ENCODE results near the gene GFRA4. TPM values are rescaled to one million over a fixed set of nuclear protein-coding genes. Genes with fewer than 3 reads are reported as not detected.

Gene GFRA4
- total RNA-seq, 1 experiment from 2014 or later = not detected

- no TSS peak for BruUV-seq (replicated peaks)
- H3K36me3 ChIP-seq (ENCODE audit: insufficient read depth, low read length, poor library complexity, severe bottlenecking) = no peaks in the 10 kb centered on the region
- no peaks in the 10 kb centered on the region for H3K27me3 ChIP-seq (replicated peaks; ENCODE audit: insufficient read depth, low read depth, low read length, poor library complexity)
- ChIA-PET CTCF (interaction anchor here (0.5 to 0.6 kb wide), 2 partner anchors 105 to 144 kb away, joined by 3 to 7 read pairs; partner anchors contain the start of gene CDC25B), POLR2A (ENCODE audit: low non-redundant PET) (no interaction called here)
- DNase-seq (ENCODE audit: low spot score) = no peak
- intact Hi-C loops (cut with micrococcal nuclease; ENCODE audit: unreplicated experiment) = no loop called here
- H3K4me3 ChIP-seq (ENCODE audit: low read depth, low read length, poor library complexity, severe bottlenecking) = no peak overlapping the region
- H3K4me1 ChIP-seq (ENCODE audit: insufficient read depth, low read length, poor library complexity, severe bottlenecking) = peaks cover 4% of the 10 kb centered on the region
- no peak overlapping the region for H3K27ac ChIP-seq (ENCODE audit: low read depth, low read length, poor library complexity, severe bottlenecking)
- H3K9me3 ChIP-seq (ENCODE audit: low read depth, low read length, poor library complexity, severe bottlenecking) = no peaks in the 10 kb centered on the region
- no peak for TF ChIP-seq EZH2 (IDR thresholded peaks at IDR 0.05; ENCODE audit: borderline replicate concordance, low read depth, low read length, poor library complexity, severe bottlenecking)
- no peak for TF ChIP-seq CTCF (conservative IDR thresholded peaks at IDR 0.05; ENCODE audit: low read depth, low read length)
Observed at GRCh38 chr20:3691306-3691705, 28.1 kb upstream of the GFRA4 start.

GRCh38 chr20:3690413-3690812 is 27.2 kb upstream of the GFRA4 start:
- H3K4me1 ChIP-seq (ENCODE audit: insufficient read depth, low read length, poor library complexity, severe bottlenecking) = peaks cover 4% of the 10 kb centered on the region
- no peak for TF ChIP-seq EZH2 (IDR thresholded peaks at IDR 0.05; ENCODE audit: borderline replicate concordance, low read depth, low read length, poor library complexity, severe bottlenecking)
- no peak for TF ChIP-seq CTCF (conservative IDR thresholded peaks at IDR 0.05; ENCODE audit: low read depth, low read length)
- CTCF ChIA-PET = interaction anchor here (1.0 kb wide), 1 partner anchor 21 kb away, joined by 5 read pairs; no protein-coding TSS in a partner anchor

GRCh38 chr20:3689978-3690377 is 26.8 kb upstream of the GFRA4 start:
- no peaks in the 10 kb centered on the region for H3K27me3 ChIP-seq (replicated peaks; ENCODE audit: insufficient read depth, low read depth, low read length, poor library complexity)
- no peak for DNase-seq (ENCODE audit: low spot score)
- ChIA-PET CTCF (interaction anchor here (1.0 kb wide), 1 partner anchor 21 kb away, joined by 5 read pairs; no protein-coding TSS in a partner anchor), POLR2A (ENCODE audit: low non-redundant PET) (no interaction called here)
- H3K4me3 ChIP-seq (ENCODE audit: low read depth, low read length, poor library complexity, severe bottlenecking) = no peak overlapping the region
- no peaks in the 10 kb centered on the region for H3K9me3 ChIP-seq (ENCODE audit: low read depth, low read length, poor library complexity, severe bottlenecking)
- no peaks in the 10 kb centered on the region for H3K36me3 ChIP-seq (ENCODE audit: insufficient read depth, low read length, poor library complexity, severe bottlenecking)
- BruUV-seq (replicated peaks) = no TSS peak
- no peak for TF ChIP-seq CTCF (conservative IDR thresholded peaks at IDR 0.05; ENCODE audit: low read depth, low read length)
- TF ChIP-seq EZH2 (IDR thresholded peaks at IDR 0.05; ENCODE audit: borderline replicate concordance, low read depth, low read length, poor library complexity, severe bottlenecking) = no peak
- intact Hi-C loops (cut with micrococcal nuclease; ENCODE audit: unreplicated experiment) = no loop called here
- no peak overlapping the region for H3K27ac ChIP-seq (ENCODE audit: low read depth, low read length, poor library complexity, severe bottlenecking)
- peaks cover 4% of the 10 kb centered on the region for H3K4me1 ChIP-seq (ENCODE audit: insufficient read depth, low read length, poor library complexity, severe bottlenecking)

More at GRCh38 chr20:3690413-3690812, 27.2 kb upstream of the GFRA4 start:
- H3K9me3 ChIP-seq (ENCODE audit: low read depth, low read length, poor library complexity, severe bottlenecking) = no peaks in the 10 kb centered on the region
- no peak for DNase-seq (ENCODE audit: low spot score)
- intact Hi-C loops (cut with micrococcal nuclease; ENCODE audit: unreplicated experiment) = no loop called here
- H3K4me3 ChIP-seq (ENCODE audit: low read depth, low read length, poor library complexity, severe bottlenecking) = no peak overlapping the region
- no peak overlapping the region for H3K27ac ChIP-seq (ENCODE audit: low read depth, low read length, poor library complexity, severe bottlenecking)
- no TSS peak for BruUV-seq (replicated peaks)
- no peaks in the 10 kb centered on the region for H3K27me3 ChIP-seq (replicated peaks; ENCODE audit: insufficient read depth, low read depth, low read length, poor library complexity)
- POLR2A ChIA-PET (ENCODE audit: low non-redundant PET) = no interaction called here
- no peaks in the 10 kb centered on the region for H3K36me3 ChIP-seq (ENCODE audit: insufficient read depth, low read length, poor library complexity, severe bottlenecking)

Data from A673 (cell line).